Activated naive CD4-positive, alpha-beta T cell treated with anti-CD3 and anti-CD28 coated beads, Interleukin-2, amount 50 U/mL, for 72 hours (primary cell): Measurements from ENCODE around the gene CLSTN1. TPM values are rescaled to one million over a fixed set of nuclear protein-coding genes. Genes with fewer than 3 reads are reported as not detected.

Experiments used
- ATAC-seq, 2 donors: fragments of 150-1000 bp; cut with Tn5 transposase; 2 replicates each; pipeline ENCODE4 v1.10.0; 2021; ENCODE audit warnings: mild to moderate bottlenecking in 2 of 2, moderate library complexity in 2 of 2
- DNase-seq, 2 donors: peaks; one replicate each; pipeline ENCODE4 v3.0.0; 2021 to 2022; ENCODE audit warnings: low spot score in 2 of 2
- H3K27ac Mint-ChIP-seq, 2 donors: one replicate each; pipeline ENCODE4 v1.8.0; 2022; ENCODE audit warnings: mild to moderate bottlenecking in 2 of 2, mixed read lengths in 2 of 2
- H3K36me3 Mint-ChIP-seq, 2 donors: one replicate each; pipeline ENCODE4 v1.8.0; 2022; ENCODE audit warnings: mixed read lengths in 2 of 2
- H3K9me3 Mint-ChIP-seq, 2 donors: one replicate each; pipeline ENCODE4 v1.8.0; 2022; ENCODE audit warnings: mixed read lengths in 2 of 2
- total RNA-seq, 2 donors: library from RNA; stranded (reverse); gene quantifications; one replicate each; pipeline ENCODE4 v1.2.3, GENCODE V29; 2022

Gene CLSTN1
- total RNA-seq, 2 donors from 2014 or later = 15.6 to 43.3 TPM

DNA sequence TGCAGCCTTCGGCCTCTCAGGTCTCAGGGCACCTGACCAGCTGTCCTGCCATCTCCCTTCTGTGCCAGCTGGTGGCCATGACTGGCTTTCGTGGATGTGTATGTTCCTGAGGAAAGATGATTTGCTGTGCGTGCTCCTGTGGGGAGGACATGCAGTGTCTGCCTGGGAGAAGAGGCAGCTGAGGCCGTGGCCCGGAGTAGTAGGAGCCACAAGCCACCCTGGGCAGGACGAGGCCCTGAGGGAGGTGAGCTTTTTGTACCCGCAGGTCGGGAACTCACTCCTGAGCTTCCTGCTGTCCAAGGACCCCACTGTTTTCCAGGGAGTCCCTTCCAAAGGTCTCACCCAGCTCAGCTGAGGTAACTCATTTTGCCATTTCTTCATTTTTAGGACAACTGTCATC lies 113.7 kb downstream of the CLSTN1 start:
- no peak for DNase-seq
- no peaks in the 10 kb centered on the region for H3K9me3 Mint-ChIP-seq
- ATAC-seq = no peak
- H3K36me3 Mint-ChIP-seq = peaks cover 8 to 26% of the 10 kb centered on the region in 2 donors
- H3K27ac Mint-ChIP-seq = peak overlapping the region; percentile 20 to 44

DNA sequence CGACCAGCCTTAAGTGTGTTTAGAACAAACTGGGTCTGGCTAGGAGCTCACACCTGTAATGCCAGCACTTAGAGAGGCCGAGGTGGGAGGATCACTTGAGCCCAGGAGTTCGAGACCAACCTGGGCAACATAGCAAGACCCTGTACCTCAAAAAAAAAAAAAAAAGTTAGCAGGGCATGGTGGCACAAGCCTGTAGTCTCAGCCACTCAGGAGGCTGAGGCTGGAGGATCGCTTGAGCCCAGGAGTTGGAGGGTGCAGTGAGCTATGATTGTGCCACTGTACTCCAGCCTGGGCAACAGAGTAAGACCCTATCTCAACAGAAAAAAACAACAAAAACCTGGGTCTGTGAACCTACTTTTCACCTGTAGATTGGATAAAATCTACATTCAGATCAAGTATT lies 117.6 kb downstream of the CLSTN1 start:
- ATAC-seq (no peak), DNase-seq (no peak)
- peak overlapping the region in 1 of 2 donors; percentile 55 for H3K27ac Mint-ChIP-seq
- H3K36me3 Mint-ChIP-seq = peaks cover 17 to 43% of the 10 kb centered on the region in 2 donors
- peaks cover 0 to 8% of the 10 kb centered on the region in 2 donors for H3K9me3 Mint-ChIP-seq

DNA sequence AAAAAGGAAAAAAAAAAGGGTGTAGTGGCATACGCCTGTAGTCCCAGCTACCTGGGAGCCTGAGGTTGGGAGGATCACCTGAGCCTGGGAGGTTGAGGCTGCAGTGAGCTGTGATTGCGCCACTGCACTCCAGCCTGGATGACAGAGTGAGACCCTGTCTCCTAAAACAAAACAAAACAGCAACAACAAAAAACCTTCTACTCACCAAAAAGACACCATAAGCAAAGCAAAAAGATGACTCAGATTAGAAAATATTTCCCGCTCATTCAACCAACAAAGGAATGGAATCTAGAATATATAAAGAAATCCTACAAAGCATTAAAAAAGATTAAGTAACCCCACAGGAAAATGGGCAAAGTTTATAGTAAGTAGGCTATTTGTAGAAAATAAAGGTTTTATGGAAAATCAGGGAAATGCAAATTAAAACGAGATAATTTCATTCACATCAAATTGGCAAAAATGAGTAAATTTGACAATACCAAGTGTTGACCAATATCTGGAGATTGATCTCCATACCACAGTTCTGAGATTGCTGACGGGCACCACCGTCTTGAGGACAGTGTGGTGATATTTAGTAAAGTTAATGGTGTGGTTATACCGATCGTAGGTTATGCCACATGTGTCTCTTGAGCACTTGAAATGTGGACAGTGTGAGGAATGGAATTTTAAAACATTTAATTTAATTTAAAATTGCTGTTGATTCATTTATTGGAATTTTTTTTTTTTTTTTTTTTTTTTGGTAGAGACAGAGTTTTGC lies 118.2 kb downstream of the CLSTN1 start:
- ATAC-seq (no peak), DNase-seq (no peak)
- Mint-ChIP-seq H3K36me3 (peaks cover 16 to 43% of the 10 kb centered on the region in 2 donors), H3K9me3 (peaks cover 0 to 8% of the 10 kb centered on the region in 2 donors), H3K27ac (peak overlapping the region in 1 of 2 donors; percentile 79)

DNA sequence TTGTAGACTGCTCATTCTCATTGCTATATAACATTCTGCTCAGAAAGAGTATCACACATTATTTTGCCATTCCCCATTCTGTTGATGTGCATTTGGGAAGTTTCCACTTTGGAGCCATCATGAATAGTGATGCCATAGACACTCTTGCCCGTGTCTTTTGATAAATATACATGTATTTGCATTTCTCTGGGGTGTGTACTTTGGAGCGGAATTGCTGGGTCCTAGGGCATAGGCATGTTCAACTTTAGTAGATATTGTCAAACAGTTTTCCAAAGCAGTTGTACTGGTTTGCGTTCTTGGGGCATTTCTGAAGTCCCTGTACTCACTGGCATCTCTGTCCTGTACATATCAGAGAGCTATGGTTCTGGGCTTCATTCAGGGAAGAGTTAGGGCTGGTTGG lies 120.1 kb downstream of the CLSTN1 start:
- no peak for ATAC-seq
- Mint-ChIP-seq H3K36me3 (peaks cover 9 to 40% of the 10 kb centered on the region in 2 donors), H3K9me3 (peaks cover 0 to 8% of the 10 kb centered on the region in 2 donors), H3K27ac (peak overlapping the region; percentile 7 to 79)
- no peak for DNase-seq

DNA sequence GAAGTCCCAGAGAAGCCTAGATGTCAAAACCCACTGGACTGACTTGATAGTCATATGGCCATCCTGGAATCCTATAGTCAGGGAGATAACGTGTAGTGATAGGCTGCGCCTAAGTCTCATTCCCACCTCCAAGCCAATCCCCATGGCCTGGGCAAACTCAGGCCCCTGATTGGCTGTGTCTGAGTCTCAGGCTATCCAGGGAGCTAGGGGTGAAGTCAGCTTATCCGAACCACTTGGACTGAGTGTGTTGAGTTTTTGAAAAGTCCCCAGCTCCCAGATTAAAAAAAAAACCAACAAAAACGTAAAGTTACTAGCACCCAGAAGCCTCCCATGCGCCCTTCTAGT lies 120.6 kb downstream of the CLSTN1 start:
- Mint-ChIP-seq H3K27ac (no peak overlapping the region), H3K36me3 (peaks cover 9 to 40% of the 10 kb centered on the region in 2 donors), H3K9me3 (peaks cover 0 to 8% of the 10 kb centered on the region in 2 donors)
- ATAC-seq = no peak
- no peak for DNase-seq

DNA sequence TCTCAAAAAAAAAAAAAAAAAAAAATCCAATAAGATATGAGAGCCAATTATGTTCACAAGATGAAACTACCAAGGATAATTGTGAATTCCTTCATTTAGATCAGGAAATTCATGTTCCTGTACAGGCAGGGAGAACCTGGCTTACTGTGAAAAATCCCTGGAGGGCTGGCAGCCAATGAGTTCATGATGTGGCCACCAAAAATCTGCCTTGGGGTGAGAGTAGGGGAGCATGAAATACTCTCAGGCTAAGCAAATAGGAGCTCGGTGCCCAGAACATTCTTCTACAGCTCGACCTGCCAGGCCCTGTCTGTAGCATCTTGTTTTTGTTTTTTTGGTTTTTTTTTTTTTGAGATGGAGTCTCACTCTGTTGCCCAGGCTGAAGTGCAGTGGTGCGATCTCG lies 122.1 kb downstream of the CLSTN1 start:
- H3K36me3 Mint-ChIP-seq = peaks cover 9 to 40% of the 10 kb centered on the region in 2 donors
- H3K27ac Mint-ChIP-seq = peak overlapping the region in 1 of 2 donors; percentile 49
- ATAC-seq (no peak), DNase-seq (no peak)
- H3K9me3 Mint-ChIP-seq = peaks cover 0 to 8% of the 10 kb centered on the region in 2 donors

DNA sequence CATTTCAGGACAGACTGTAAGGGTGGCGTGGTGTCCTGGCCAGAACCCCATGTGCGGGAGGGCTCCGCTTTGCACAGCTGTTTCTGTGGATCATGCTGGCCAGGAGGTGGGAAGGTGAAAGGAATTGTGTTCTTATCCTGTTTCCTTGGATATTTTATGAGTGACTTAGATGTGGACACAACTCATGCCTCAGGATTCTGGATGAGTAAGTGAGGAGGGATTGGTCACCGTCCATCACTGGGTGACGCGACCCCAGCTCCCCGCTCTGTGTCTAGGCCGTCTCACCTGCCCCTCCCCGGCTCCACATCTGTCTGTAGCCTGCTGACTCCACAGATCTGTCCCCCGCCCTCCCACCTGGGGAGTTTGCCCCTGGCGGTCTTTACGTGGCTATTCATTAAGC lies 123.4 kb downstream of the CLSTN1 start:
- DNase-seq = no peak
- H3K36me3 Mint-ChIP-seq = peaks cover 9 to 36% of the 10 kb centered on the region in 2 donors
- peak overlapping the region in 1 of 2 donors; percentile 49 for H3K27ac Mint-ChIP-seq
- peaks cover 0 to 8% of the 10 kb centered on the region in 2 donors for H3K9me3 Mint-ChIP-seq
- ATAC-seq = no peak

DNA sequence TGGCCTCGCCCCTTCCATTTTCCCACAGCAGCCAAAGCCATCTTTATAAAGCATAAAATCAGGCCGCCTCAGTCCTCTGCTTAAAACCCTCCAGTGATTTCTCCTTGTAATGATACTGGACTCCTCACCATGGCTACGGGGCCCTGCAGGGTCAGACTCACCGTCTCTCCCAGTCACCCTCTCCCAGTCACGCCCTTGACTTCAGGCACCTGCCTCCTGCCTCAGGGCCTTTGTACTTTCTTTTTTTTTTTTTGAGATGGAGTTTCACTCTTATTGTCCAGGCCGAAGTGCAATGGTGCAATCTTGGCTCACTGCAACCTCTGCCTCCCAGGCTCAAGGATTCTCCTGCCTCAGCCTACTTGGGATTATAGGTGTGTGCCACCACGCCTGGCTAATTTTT lies 124.4 kb downstream of the CLSTN1 start:
- peak in 1 of 2 donors; percentile 23 for ATAC-seq
- H3K36me3 Mint-ChIP-seq = peaks cover 9 to 38% of the 10 kb centered on the region in 2 donors
- no peak for DNase-seq
- peaks cover 0 to 8% of the 10 kb centered on the region in 2 donors for H3K9me3 Mint-ChIP-seq
- H3K27ac Mint-ChIP-seq = peak overlapping the region; percentile 49 to 79

DNA sequence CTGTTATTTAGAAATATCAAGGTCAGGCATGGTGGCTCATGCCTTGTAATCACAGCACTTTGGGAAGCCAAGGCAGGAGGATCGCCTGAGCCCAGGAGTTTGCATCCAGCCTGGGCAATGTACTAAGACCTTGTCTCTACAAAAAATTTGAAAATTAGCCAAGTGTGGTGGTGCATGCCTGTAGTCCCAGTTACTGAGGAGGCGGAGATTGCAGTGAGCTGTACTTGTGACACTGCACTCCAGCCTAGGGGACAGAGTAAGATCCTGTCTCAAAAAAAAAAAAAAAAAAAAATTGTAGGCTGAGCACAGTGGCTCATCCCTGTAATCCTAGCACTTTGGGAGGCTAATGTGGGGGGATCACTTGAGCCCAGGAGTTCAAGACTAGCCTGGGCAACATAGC lies 127.0 kb downstream of the CLSTN1 start:
- ATAC-seq = no peak
- Mint-ChIP-seq H3K9me3 (no peaks in the 10 kb centered on the region), H3K36me3 (peaks cover 0 to 39% of the 10 kb centered on the region in 2 donors), H3K27ac (peak overlapping the region in 1 of 2 donors; percentile 79)
- no peak for DNase-seq

DNA sequence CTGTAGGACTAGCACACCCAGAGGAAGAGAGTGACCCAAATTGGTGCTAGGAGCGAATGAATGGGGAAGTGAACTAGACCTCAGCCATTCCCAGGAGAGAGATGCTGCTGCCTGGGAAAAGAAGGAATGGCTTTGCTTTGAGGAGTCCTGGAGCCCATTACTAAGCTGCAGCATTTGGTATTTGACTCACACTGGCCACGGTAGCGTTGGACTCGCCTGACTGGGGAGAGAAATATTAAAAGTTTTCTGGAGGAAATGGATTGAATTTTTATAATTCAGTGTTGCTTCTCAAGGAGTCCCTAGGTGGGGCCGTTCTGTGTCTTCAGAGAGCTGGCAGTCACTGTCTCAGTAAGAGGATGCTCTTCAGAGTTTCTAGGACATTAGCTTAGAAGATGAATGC lies 132.1 kb downstream of the CLSTN1 start:
- peaks cover 13 to 41% of the 10 kb centered on the region in 2 donors for H3K36me3 Mint-ChIP-seq
- H3K9me3 Mint-ChIP-seq = no peaks in the 10 kb centered on the region
- ATAC-seq (no peak), DNase-seq (no peak)
- H3K27ac Mint-ChIP-seq = peak overlapping the region; percentile 73 to 84

DNA sequence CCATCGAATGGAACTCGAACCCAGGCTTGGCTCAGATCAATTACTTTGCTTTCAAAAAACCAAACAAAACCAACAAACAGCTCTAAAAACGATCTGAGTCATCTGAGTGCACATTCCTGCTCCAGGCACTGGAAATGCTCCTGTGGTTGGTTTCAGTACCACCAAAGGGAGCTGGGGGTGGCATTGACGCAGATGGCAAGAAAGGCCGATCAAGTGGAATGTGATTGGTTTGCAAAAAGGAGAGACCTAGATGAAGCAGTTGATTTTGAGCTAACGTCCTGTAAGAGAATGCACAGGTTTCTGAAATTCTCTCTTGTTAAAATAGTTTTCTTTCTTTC lies 132.7 kb downstream of the CLSTN1 start:
- no peak for DNase-seq
- ATAC-seq = peak in 1 of 2 donors; percentile 21
- Mint-ChIP-seq H3K27ac (peak overlapping the region; percentile 73 to 84), H3K9me3 (no peaks in the 10 kb centered on the region), H3K36me3 (peaks cover 13 to 41% of the 10 kb centered on the region in 2 donors)

DNA sequence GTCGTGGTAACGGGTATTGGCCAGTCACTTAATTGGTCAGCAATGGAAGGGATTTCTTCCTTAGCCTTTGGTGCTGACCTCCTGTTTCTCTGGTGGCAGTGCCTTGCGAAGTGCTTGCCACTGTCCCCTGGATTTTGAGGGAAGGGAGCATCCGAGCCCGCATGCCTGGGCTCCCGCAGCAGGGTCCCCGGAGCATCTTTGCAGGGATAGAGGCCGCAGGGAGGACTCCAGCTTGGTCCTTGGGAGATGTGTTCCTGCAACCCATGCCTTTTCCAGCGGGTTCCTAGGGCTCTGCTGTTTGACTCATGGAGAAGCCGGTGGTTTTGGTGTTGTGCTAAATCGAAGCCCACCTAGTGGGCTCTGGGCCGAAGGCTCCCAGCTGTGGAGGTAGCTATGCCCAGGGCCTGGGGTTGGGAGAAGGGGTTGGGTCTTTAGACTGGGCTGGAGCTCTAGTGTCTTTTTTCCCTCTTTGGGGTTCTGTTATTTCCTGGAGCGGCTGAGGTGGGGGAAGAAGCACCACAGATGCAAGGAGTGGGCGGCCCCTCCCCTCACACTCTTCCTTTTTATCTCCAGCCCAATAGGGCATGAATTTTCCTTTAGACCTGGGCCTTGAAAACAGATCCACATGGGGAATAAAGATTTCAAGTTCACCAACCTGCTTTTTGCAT lies 133.2 kb downstream of the CLSTN1 start:
- no peak for DNase-seq
- H3K27ac Mint-ChIP-seq = peak overlapping the region; percentile 73 to 92
- no peaks in the 10 kb centered on the region for H3K9me3 Mint-ChIP-seq
- H3K36me3 Mint-ChIP-seq = peaks cover 13 to 41% of the 10 kb centered on the region in 2 donors
- ATAC-seq = no peak

DNA sequence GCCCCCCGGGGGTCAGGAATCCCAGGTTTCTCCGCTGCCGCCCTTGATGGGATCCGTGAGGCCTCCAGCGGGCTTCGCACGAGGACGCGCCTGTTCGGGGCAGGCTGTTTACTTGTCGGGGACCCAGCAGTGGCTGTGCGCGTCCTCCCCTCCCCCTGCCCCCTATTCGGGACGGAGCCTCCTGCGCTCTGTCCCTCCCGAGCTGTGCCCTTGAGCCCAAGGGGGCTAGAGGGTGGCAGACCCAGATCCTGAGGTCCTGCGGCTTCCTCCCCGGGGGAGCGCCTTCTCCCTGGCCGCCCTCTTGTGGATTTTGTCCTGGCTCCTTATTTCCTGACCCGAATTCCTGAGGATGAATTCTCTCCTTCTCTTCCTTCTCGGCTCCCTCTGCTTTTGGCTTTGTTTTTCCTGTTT lies 133.8 kb downstream of the CLSTN1 start:
- ATAC-seq (no peak), DNase-seq (no peak)
- Mint-ChIP-seq H3K36me3 (peaks cover 13 to 36% of the 10 kb centered on the region in 2 donors), H3K27ac (peak overlapping the region; percentile 73 to 92), H3K9me3 (no peaks in the 10 kb centered on the region)

DNA sequence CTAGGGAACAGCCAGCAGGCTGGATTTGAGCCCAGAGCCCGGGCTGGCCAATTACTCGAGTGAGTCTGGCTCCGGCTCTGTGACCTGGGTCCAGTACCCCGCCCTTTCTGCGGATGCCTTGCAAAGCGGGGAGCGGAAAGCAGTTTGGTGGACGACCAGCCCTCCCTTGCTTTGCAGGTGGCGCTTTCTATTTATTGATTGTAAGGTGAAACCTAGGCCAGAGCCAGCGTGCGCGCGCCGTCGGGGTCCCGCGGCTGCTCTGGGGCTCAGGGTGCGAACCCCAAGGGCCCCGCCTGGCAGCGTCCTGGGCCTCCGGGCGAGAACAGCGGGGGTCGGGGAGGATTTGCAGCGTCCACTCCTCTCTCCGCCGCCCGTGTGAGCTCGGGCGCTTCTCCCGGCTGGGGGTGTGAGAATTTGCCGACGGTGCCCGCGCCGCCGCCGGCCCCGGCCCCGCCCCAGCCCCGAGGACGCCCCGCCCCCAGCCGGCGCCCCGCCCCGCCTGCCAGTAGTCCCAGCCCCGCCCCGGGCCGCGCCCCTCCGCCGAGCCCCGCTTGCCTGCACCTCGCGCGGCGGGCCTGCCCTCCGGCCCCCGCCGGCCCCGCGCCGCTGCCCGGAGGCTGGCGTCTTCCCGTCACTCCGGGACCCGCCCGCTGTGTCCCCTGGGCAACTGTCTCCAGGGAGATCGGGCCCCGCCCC lies 134.6 kb downstream of the CLSTN1 start:
- H3K27ac Mint-ChIP-seq = peak overlapping the region in 1 of 2 donors; percentile 60
- ATAC-seq (peak; percentile 70 to 87), DNase-seq (peak; percentile 67 to 87)
- H3K9me3 Mint-ChIP-seq = no peaks in the 10 kb centered on the region
- peaks cover 13 to 32% of the 10 kb centered on the region in 2 donors for H3K36me3 Mint-ChIP-seq

DNA sequence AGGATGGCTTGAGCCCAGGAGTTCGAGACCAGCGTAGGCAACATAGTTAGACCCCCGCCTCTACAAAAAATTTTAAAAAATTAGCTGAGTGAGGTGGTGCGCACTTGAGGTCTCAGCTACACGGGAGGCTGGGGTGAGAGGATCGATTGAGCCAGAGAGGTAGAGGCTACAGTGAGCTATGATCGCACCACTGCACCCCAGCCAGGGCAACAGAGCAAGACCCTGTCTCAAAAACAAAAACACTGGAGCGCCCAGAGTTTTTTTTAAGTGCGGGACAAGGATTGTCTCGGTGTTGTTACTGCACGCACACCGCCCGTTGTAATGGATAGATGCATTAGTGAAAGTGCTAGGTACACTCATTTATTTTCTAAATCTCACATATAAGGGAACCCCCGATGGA lies 135.2 kb downstream of the CLSTN1 start:
- peaks cover 13 to 33% of the 10 kb centered on the region in 2 donors for H3K36me3 Mint-ChIP-seq
- no peaks in the 10 kb centered on the region for H3K9me3 Mint-ChIP-seq

DNA sequence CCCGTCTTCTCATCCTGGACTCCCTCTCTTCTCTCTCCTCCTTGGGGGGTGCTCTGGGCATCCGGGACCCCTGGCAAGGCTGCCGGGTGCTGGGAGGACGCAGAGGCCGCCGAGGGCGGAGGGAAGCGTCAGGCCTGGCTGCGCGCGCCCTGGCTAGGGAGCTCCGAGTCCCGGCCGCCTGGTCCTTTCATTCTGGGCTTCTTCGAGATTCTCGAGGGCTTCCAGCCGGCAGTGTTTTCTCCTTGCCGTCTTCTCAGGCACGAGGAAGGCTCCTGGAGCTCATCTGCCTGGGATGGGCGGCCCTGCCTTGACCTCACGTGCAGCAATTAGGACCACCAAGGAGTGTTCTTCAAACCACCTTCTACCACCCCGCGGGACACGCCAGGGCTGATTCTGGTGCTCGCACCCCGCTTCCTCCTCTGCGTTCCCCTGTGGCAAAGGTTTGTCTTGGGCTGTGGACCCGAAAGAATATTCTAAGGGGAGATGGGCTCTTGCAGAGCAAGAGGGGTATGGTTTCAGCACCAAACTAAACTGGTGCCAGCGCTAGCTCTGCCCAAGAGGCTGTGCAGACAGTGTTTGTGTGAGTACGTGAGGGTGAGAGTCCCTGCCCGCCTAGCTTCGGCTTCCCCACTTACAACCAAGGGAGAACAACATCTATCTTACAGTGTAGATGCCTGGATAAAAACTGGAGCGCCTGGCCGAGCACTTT lies 135.7 kb downstream of the CLSTN1 start:
- peak overlapping the region; percentile 60 to 75 for H3K27ac Mint-ChIP-seq
- no peak for DNase-seq
- H3K9me3 Mint-ChIP-seq = no peaks in the 10 kb centered on the region
- peaks cover 13 to 32% of the 10 kb centered on the region in 2 donors for H3K36me3 Mint-ChIP-seq
- ATAC-seq = no peak

More for the DNA sequence above, 135.2 kb downstream of the CLSTN1 start:
- H3K27ac Mint-ChIP-seq = peak overlapping the region; percentile 60 to 75
- ATAC-seq (no peak), DNase-seq (no peak)
